ENCODE data around the gene TBCCD1. TPM values are rescaled to one million over a fixed set of nuclear protein-coding genes. Genes with fewer than 3 reads are reported as not detected.
"Not testable (repeated sequence)": the region's sequence is repeated elsewhere in the genome, so short reads cannot be mapped to it uniquely, and the experiment has no call there.

The TBCCD1 gene
- total and polyA plus RNA-seq, 3 experiments from 2014 or later, result 17.6 to 26.0 (median 18.3) TPM

DNA sequence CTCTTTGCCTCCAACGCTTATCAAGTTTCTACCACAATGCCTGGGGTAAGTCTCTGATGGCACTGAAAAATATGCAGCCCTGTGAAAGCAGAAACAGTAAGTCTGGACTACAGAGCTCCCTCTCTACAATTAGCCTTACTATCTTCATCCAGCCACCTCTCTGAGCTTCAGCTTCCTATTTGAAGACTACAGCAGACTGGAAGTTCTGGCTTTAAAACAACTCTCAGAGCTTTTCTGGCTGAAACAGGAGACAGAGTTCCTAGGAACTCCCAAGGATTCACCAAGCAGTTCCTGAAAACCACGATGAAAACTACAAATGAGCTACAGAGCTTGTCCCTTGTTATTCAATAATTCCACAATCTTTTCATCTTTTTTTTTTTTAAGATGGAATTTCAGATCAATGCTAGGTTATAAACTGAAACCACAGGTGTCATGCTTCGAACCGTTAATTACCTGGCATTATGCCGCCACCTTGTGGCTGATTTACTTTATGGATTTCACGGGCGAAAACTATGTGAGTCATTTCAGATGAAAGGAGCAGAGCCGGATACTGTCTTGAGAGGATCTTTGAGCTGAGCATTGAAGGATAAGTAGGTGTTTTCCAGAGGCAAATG is 26.8 kb downstream of the TBCCD1 start:
- H3K4me1 Mint-ChIP-seq, result peaks cover 8 to 19% (median 8%) of the 10 kb centered on the region in 3 donors
- H3K27me3 ChIP-seq (ENCODE audit: insufficient read depth, low read length, poor library complexity, severe bottlenecking), result no peaks in the 10 kb centered on the region
- H3K4me3 ChIP-seq (ENCODE audit: low read length), result no peak overlapping the region
- no peaks in the 10 kb centered on the region for H3K27me3 Mint-ChIP-seq
- H3K9me3 Mint-ChIP-seq, result no peaks in the 10 kb centered on the region
- peak overlapping the region in 4 of 8 donors; percentile 0 to 78 (median 42) for H3K27ac Mint-ChIP-seq
- peak; percentile 64 to 82 (median 74) for DNase-seq
- H3K4me3 Mint-ChIP-seq, result peak overlapping the region in 1 of 7 donors; percentile 5
- H3K4me1 ChIP-seq (ENCODE audit: insufficient read depth, low read length), result no peaks in the 10 kb centered on the region
- H3K36me3 ChIP-seq (ENCODE audit: insufficient read depth, low read length), result no peaks in the 10 kb centered on the region
- H3K36me3 Mint-ChIP-seq, result peaks cover 0 to 18% (median 2%) of the 10 kb centered on the region in 3 donors
- ChIA-PET POLR2A (interaction anchor here (0.5 kb wide), 1 partner anchor 564 kb away, joined by 4 read pairs; no protein-coding TSS in a partner anchor), CTCF (interaction anchor here (0.7 to 6.4 kb wide), 28 partner anchors 9 to 597 kb away, joined by 3 to 82 read pairs (median 6); partner anchors contain the start of gene DNAJB11)
- H3K27ac ChIP-seq (ENCODE audit: low read depth, low read length), result no peak overlapping the region
- H3K9me3 ChIP-seq (ENCODE audit: low read length), result no peaks in the 10 kb centered on the region

- Mint-ChIP-seq H3K36me3 (peaks cover 0 to 6% (median 2%) of the 10 kb centered on the region in 3 donors), H3K4me3 (peak overlapping the region in 1 of 7 donors; percentile 41), H3K4me1 (peaks cover 22 to 35% (median 23%) of the 10 kb centered on the region in 3 donors), H3K9me3 (no peaks in the 10 kb centered on the region), H3K27ac (peak overlapping the region in 1 of 8 donors; percentile 52), H3K27me3 (no peaks in the 10 kb centered on the region)
- ChIA-PET CTCF (interaction anchor here (1.3 to 6.4 kb wide), 9 partner anchors 11 to 595 kb away, joined by 3 to 82 read pairs (median 11); no protein-coding TSS in a partner anchor), POLR2A (no interaction called here)
- no peaks in the 10 kb centered on the region for H3K36me3 ChIP-seq (ENCODE audit: insufficient read depth, low read length)
- no peak for DNase-seq
- peaks cover 10% of the 10 kb centered on the region for H3K4me1 ChIP-seq (ENCODE audit: insufficient read depth, low read length)
- H3K27me3 ChIP-seq (ENCODE audit: insufficient read depth, low read length, poor library complexity, severe bottlenecking), result no peaks in the 10 kb centered on the region
- H3K27ac ChIP-seq (ENCODE audit: low read depth, low read length), result no peak overlapping the region
- no peak overlapping the region for H3K4me3 ChIP-seq (ENCODE audit: low read length)
- H3K9me3 ChIP-seq (ENCODE audit: low read length), result no peaks in the 10 kb centered on the region
Observed at GRCh38 chr3:186538779-186539178, 28.4 kb downstream of the TBCCD1 start.

DNA sequence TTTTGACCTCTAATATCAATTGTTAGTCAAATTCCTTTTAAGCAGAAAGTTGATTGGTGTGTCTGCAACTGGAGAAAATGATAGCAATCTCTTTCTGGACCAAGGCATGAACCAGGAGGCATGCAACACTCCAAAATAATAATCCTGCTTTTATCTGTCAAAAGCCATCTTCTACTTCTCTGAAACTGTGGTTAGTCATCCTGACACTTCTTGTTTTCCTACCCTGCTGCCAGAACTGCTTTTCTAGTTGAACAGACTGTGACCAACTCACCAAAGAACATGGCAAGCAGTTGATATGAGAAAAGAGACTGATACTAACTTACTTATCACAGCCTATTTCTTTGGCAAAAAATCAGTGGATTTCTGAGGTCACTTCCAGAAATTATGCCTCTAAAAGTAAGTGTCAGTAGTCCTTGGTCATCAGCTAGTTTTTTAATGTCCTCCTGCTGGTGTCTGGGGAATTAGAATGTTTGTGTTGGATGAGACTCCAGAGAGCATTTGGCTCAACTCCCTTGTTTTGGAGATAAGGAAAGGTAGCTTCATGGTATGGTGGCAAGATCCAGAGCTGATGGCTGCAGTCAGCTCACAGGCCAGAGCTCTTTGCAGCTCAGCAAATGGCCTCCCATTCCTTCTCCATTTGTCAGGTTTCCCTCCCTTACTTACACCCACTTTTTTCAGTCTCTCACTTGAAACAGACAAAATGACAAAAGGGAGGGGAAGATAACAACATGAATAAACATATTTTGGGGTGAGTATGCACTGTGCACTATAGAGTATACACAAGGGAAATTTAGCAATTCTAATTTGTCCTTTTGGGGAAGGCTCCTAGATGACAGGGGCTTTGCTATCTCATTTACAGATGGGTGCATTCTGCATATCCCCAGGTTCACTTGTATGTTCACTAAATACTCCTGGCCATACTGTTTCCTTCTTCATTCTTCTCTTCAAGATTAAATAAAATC is 30.0 kb downstream of the TBCCD1 start:
- Histone ChIP-seq H3K9me3 (ENCODE audit: low read length) (no peaks in the 10 kb centered on the region), H3K27ac (ENCODE audit: low read depth, low read length) (no peak overlapping the region), H3K4me3 (ENCODE audit: low read length) (no peak overlapping the region), H3K36me3 (ENCODE audit: insufficient read depth, low read length) (no peaks in the 10 kb centered on the region), H3K27me3 (ENCODE audit: insufficient read depth, low read length, poor library complexity, severe bottlenecking) (no peaks in the 10 kb centered on the region), H3K4me1 (ENCODE audit: insufficient read depth, low read length) (peaks cover 24% of the 10 kb centered on the region)
- POLR2A ChIA-PET, result no interaction called here
- CTCF ChIA-PET, result interaction anchor here (1.0 to 2.3 kb wide), 4 partner anchors 18 to 557 kb away, joined by 3 to 11 read pairs (median 6); no protein-coding TSS in a partner anchor
- H3K27me3 Mint-ChIP-seq, result no peaks in the 10 kb centered on the region
- no peaks in the 10 kb centered on the region for H3K9me3 Mint-ChIP-seq
- peaks cover 0 to 2% (median 0%) of the 10 kb centered on the region in 3 donors for H3K36me3 Mint-ChIP-seq
- no peak for DNase-seq
- H3K4me1 Mint-ChIP-seq, result peaks cover 25 to 48% (median 33%) of the 10 kb centered on the region in 3 donors
- peak overlapping the region in 1 of 7 donors; percentile 11 for H3K4me3 Mint-ChIP-seq
- peak overlapping the region in 5 of 8 donors; percentile 27 to 57 (median 34) for H3K27ac Mint-ChIP-seq

DNA sequence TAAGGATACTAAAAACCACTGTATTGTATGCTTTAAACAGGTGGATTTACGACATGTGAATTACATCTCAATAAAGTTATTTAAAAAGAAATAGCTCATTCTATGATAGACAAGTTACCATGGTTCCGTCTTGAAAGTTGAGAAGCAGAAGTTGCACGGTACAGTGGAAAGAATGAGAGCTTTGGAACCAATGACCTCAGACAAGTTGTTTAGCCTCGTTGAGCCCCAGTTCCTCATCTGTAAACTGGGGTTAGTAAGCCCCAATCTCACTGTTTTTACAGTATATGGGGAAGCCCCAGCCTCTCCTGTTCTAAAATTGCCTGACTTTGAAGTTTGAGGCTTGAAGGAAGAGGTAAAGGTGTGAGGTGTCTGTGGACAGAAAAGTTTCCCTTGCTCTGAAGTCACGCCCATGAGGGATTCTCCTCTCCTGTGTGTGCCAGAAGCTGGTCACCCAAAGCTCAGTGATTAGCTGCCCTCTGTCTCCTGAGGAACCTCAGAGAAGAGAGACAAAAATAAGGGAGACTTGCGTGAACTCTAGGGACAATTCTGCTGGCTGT is 32.9 kb downstream of the TBCCD1 start:
- DNase-seq, result peak in 4 of 5 donors; percentile 15 to 56 (median 41)
- CTCF ChIA-PET, result interaction anchor here (0.9 to 1.8 kb wide), 4 partner anchors 15 to 551 kb away, joined by 3 to 10 read pairs (median 4); no protein-coding TSS in a partner anchor
- POLR2A ChIA-PET, result interaction anchor here (1.7 kb wide), 1 partner anchor 15 kb away, joined by 5 read pairs; no protein-coding TSS in a partner anchor
- peak overlapping the region in 7 of 8 donors; percentile 28 to 86 (median 75) for H3K27ac Mint-ChIP-seq
- no peaks in the 10 kb centered on the region for H3K9me3 Mint-ChIP-seq
- H3K27me3 Mint-ChIP-seq, result no peaks in the 10 kb centered on the region
- H3K27me3 ChIP-seq (ENCODE audit: insufficient read depth, low read length, poor library complexity, severe bottlenecking), result no peaks in the 10 kb centered on the region
- H3K36me3 Mint-ChIP-seq, result peaks cover 2 to 4% (median 4%) of the 10 kb centered on the region in 3 donors
- peaks cover 24% of the 10 kb centered on the region for H3K4me1 ChIP-seq (ENCODE audit: insufficient read depth, low read length)
- H3K9me3 ChIP-seq (ENCODE audit: low read length), result no peaks in the 10 kb centered on the region
- no peak overlapping the region for H3K4me3 ChIP-seq (ENCODE audit: low read length)
- H3K27ac ChIP-seq (ENCODE audit: low read depth, low read length), result no peak overlapping the region
- H3K36me3 ChIP-seq (ENCODE audit: insufficient read depth, low read length), result no peaks in the 10 kb centered on the region
- peaks cover 19 to 51% (median 32%) of the 10 kb centered on the region in 3 donors for H3K4me1 Mint-ChIP-seq
- peak overlapping the region in 5 of 7 donors; percentile 1 to 67 (median 34) for H3K4me3 Mint-ChIP-seq

GRCh38 chr3:186532598-186533072 is 34.5 kb downstream of the TBCCD1 start:
- Histone ChIP-seq H3K27me3 (ENCODE audit: insufficient read depth, low read length, poor library complexity, severe bottlenecking) (no peaks in the 10 kb centered on the region), H3K4me3 (ENCODE audit: low read length) (no peak overlapping the region), H3K9me3 (ENCODE audit: low read length) (no peaks in the 10 kb centered on the region), H3K4me1 (ENCODE audit: insufficient read depth, low read length) (peaks cover 24% of the 10 kb centered on the region), H3K27ac (ENCODE audit: low read depth, low read length) (no peak overlapping the region), H3K36me3 (ENCODE audit: insufficient read depth, low read length) (no peaks in the 10 kb centered on the region)
- Mint-ChIP-seq H3K27me3 (no peaks in the 10 kb centered on the region), H3K36me3 (peaks cover 0 to 11% (median 9%) of the 10 kb centered on the region in 3 donors), H3K4me1 (peaks cover 25 to 61% (median 37%) of the 10 kb centered on the region in 3 donors), H3K4me3 (no peak overlapping the region), H3K9me3 (no peaks in the 10 kb centered on the region), H3K27ac (peak overlapping the region in 2 of 8 donors; percentile 17 to 63)
- ChIA-PET POLR2A (no interaction called here), CTCF (no interaction called here)
- no peak for DNase-seq

- H3K4me1 ChIP-seq (ENCODE audit: insufficient read depth, low read length), result peaks cover 24% of the 10 kb centered on the region
- H3K4me3 Mint-ChIP-seq; H3K9me3 Mint-ChIP-seq; DNase-seq; H3K9me3 ChIP-seq (ENCODE audit: low read length); POLR2A ChIA-PET; H3K27ac Mint-ChIP-seq; H3K4me3 ChIP-seq (ENCODE audit: low read length); H3K27me3 Mint-ChIP-seq; H3K36me3 ChIP-seq (ENCODE audit: insufficient read depth, low read length); CTCF ChIA-PET; H3K27ac ChIP-seq (ENCODE audit: low read depth, low read length); H3K27me3 ChIP-seq (ENCODE audit: insufficient read depth, low read length, poor library complexity, severe bottlenecking): not testable (repeated sequence)
- peaks cover 0 to 11% (median 10%) of the 10 kb centered on the region in 3 donors for H3K36me3 Mint-ChIP-seq
- peaks cover 25 to 55% (median 37%) of the 10 kb centered on the region in 3 donors for H3K4me1 Mint-ChIP-seq
Observed at GRCh38 chr3:186531694-186532093, 35.4 kb downstream of the TBCCD1 start.

DNA sequence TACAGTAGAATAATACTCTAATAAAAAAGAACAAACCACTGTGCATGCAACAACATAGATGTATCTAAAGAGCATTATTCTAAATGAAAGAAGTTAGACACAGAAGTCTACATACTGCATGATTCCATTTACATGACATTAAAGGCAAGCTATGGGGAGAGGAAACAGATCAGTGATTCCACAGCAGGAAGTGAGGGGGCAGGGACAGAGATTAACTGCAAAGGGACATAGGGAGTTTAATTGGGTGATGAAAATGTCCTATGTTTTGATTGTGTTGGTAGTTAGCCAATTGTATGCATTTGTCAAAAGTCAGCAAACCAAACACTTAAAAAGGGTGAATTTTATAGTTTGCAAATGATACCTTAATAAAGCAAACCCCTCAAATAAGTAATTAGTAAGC is 36.7 kb downstream of the TBCCD1 start:
- H3K27me3 Mint-ChIP-seq, result no peaks in the 10 kb centered on the region
- H3K9me3 Mint-ChIP-seq, result no peaks in the 10 kb centered on the region
- H3K36me3 Mint-ChIP-seq, result peaks cover 0 to 11% (median 11%) of the 10 kb centered on the region in 3 donors
- DNase-seq, result no peak
- no peak overlapping the region for H3K27ac Mint-ChIP-seq
- H3K4me3 Mint-ChIP-seq, result no peak overlapping the region
- no peak overlapping the region for H3K27ac ChIP-seq (ENCODE audit: low read depth, low read length)
- no peaks in the 10 kb centered on the region for H3K36me3 ChIP-seq (ENCODE audit: insufficient read depth, low read length)
- peaks cover 24% of the 10 kb centered on the region for H3K4me1 ChIP-seq (ENCODE audit: insufficient read depth, low read length)
- no peak overlapping the region for H3K4me3 ChIP-seq (ENCODE audit: low read length)
- CTCF ChIA-PET, result interaction anchor here (2.2 kb wide), 1 partner anchor 271 kb away, joined by 5 read pairs; no protein-coding TSS in a partner anchor
- H3K4me1 Mint-ChIP-seq, result peaks cover 25 to 50% (median 37%) of the 10 kb centered on the region in 3 donors
- H3K27me3 ChIP-seq (ENCODE audit: insufficient read depth, low read length, poor library complexity, severe bottlenecking), result no peaks in the 10 kb centered on the region
- no peaks in the 10 kb centered on the region for H3K9me3 ChIP-seq (ENCODE audit: low read length)
- POLR2A ChIA-PET, result no interaction called here
